ENCODE measurements around the gene GPN3. TPM values are rescaled to one million over a fixed set of nuclear protein-coding genes. Genes with fewer than 3 reads are reported as not detected.

The GPN3 gene
- total and polyA plus RNA-seq, 2 of the 4 experiments (the other 2 are of a cell fraction) = 7.7 to 14.9 TPM

GRCh38 chr12:110475426-110475825 lies 7.4 kb upstream of the GPN3 start:
- no peak overlapping the region for H3K4ac ChIP-seq (ENCODE audit: low read depth, low read length)
- DNase-seq = peak; percentile 27
- no peak overlapping the region for H4K91ac ChIP-seq (ENCODE audit: insufficient read depth, low read depth, low read length)
- no peak overlapping the region for H3K4me3 ChIP-seq (ENCODE audit: insufficient read depth, low read depth, low read length)
- no peaks in the 10 kb centered on the region for H3K9me3 ChIP-seq (ENCODE audit: control insufficient read depth, insufficient read depth, low read length)
- in situ Hi-C loops (cut with MboI; ENCODE audit: low sequenced_read_pairs) (no loop called here), intact Hi-C loops (cut with micrococcal nuclease) (no loop called here), dilution Hi-C loops (cut with HindIII; ENCODE audit: low sequenced_read_pairs, unreplicated experiment) (no loop called here)
- H2AK9ac ChIP-seq (replicated peaks; ENCODE audit: low read depth, low read length, poor library complexity) = no peak overlapping the region
- no peaks in the 10 kb centered on the region for H3K9me1 ChIP-seq (ENCODE audit: insufficient read depth, low read length)
- H3K27ac ChIP-seq (ENCODE audit: insufficient read depth, low read length) = no peak overlapping the region
- H4K8ac ChIP-seq (ENCODE audit: low read depth in 2 of 2, low read length in 2 of 2) = no peak overlapping the region
- H4K5ac ChIP-seq (ENCODE audit: low read depth, low read length) = no peak overlapping the region
- H3K79me1 ChIP-seq (ENCODE audit: low read depth in 1 of 2, low read length in 2 of 2) = peaks cover 6 to 19% of the 10 kb centered on the region in 2 experiments; a peak in 3 of 4 replicates
- no peak overlapping the region for H3K14ac ChIP-seq (replicated peaks; ENCODE audit: low read depth, low read length)
- no peak overlapping the region for H3K18ac ChIP-seq (ENCODE audit: low read depth, low read length)
- H2BK120ac ChIP-seq (ENCODE audit: low read depth, low read length) = no peak overlapping the region
- H3K9ac ChIP-seq (ENCODE audit: low read depth, low read length) = no peak overlapping the region
- H2BK5ac ChIP-seq (ENCODE audit: low read depth, low read length, poor library complexity, severe bottlenecking) = no peak overlapping the region
- no peak overlapping the region for H2AK5ac ChIP-seq (ENCODE audit: low read depth, low read length)
- no peaks in the 10 kb centered on the region for H4K20me1 ChIP-seq (ENCODE audit: insufficient read depth, low read length)
- no peak overlapping the region for H3K4me2 ChIP-seq (ENCODE audit: low read depth, low read length)
- peak; percentile 78 for ATAC-seq (ENCODE audit: low read depth)
- no peak overlapping the region for H2BK15ac ChIP-seq (ENCODE audit: low read depth, low read length)
- H3K27me3 ChIP-seq (ENCODE audit: control insufficient read depth, insufficient read depth, low read length) = no peaks in the 10 kb centered on the region
- H3K4me1 ChIP-seq (ENCODE audit: control insufficient read depth, insufficient read depth, low read length) = no peaks in the 10 kb centered on the region
- ChIA-PET CTCF (interaction anchor here (1.1 kb wide), 1 partner anchor 34 kb away, joined by 4 read pairs; no protein-coding TSS in a partner anchor), POLR2A (ENCODE audit: unreplicated experiment) (interaction anchor here (0.6 kb wide), 2 partner anchors 13 to 30 kb away, joined by 3 to 4 read pairs; no protein-coding TSS in a partner anchor)
- peak; percentile 28; the same call in 1 of the 2 replicates for TF ChIP-seq CEBPB (IDR thresholded peaks at IDR 0.05; ENCODE audit: low read depth, low read length)
- TF ChIP-seq NFE2L2 (IDR thresholded peaks at IDR 0.05; ENCODE audit: low read depth, low read length) = no peak
- no peak overlapping the region for H2AFZ ChIP-seq (replicated peaks; ENCODE audit: low read length, poor library complexity)
- H3K56ac ChIP-seq (ENCODE audit: extremely low read depth, insufficient read depth, low read length) = no peak overlapping the region
- whole genome bisulfite sequencing, 2 experiments (ENCODE audit: extremely low coverage in 2 of 2, insufficient read length in 1 of 2) = no CpG with 5 or more reads among the region's 7 CpGs
- H3K36me3 ChIP-seq (ENCODE audit: control insufficient read depth, insufficient read depth, low read length) = peaks cover 4% of the 10 kb centered on the region; the same call in 1 of the 2 replicates
- no peak overlapping the region for H3K23ac ChIP-seq (ENCODE audit: low read depth, low read length)
- H2BK20ac ChIP-seq (ENCODE audit: low read depth, low read length) = no peak overlapping the region
- no TSS peak for BruUV-seq (replicated peaks)

Data from IMR-90 (cell line).